Subcutaneous abdominal adipose tissue (tissue), 5 donors: ENCODE data around the gene PPP2R5B.

Experiments used
- H3K27ac ChIP-seq: one replicate; pipeline ENCODE4 v1.7.0; 2013; ENCODE audit warnings: low read depth, mild to moderate bottlenecking, inconsistent platforms, low read length, moderate library complexity
- H3K27me3 ChIP-seq, 5 donors: one replicate each; pipeline ENCODE4 v1.7.0; 2013; ENCODE audit warnings: low read length in 5 of 5, inconsistent platforms in 1 of 5; ENCODE audit not compliant: control insufficient read depth in 5 of 5, insufficient read depth in 4 of 5
- H3K36me3 ChIP-seq, 5 donors: one replicate each; pipeline ENCODE4 v1.7.0; 2013; ENCODE audit warnings: low read length in 5 of 5; ENCODE audit not compliant: control insufficient read depth in 5 of 5, insufficient read depth in 5 of 5
- H3K4me1 ChIP-seq, 5 donors: one replicate each; pipeline ENCODE4 v1.7.0; 2013; ENCODE audit warnings: low read length in 5 of 5, mild to moderate bottlenecking in 3 of 5, moderate library complexity in 1 of 5; ENCODE audit not compliant: control insufficient read depth in 5 of 5, insufficient read depth in 5 of 5
- H3K4me3 ChIP-seq, 5 donors: one replicate each; pipeline ENCODE4 v1.7.0; 2013; ENCODE audit warnings: low read length in 5 of 5, low read depth in 1 of 5
- H3K9ac ChIP-seq, 5 donors: one replicate each; pipeline ENCODE4 v1.7.0; 2013; ENCODE audit warnings: low read length in 5 of 5, mild to moderate bottlenecking in 4 of 5, moderate library complexity in 3 of 5
- H3K9me3 ChIP-seq, 5 donors: one replicate each; pipeline ENCODE4 v1.7.0; 2013; ENCODE audit warnings: low read length in 5 of 5; ENCODE audit not compliant: control insufficient read depth in 5 of 5
- donor health status: healthy.
- donor health status: healthy.
- donor health status: healthy.
- donor health status: healthy.
- donor health status: healthy.

The PPP2R5B gene

DNA sequence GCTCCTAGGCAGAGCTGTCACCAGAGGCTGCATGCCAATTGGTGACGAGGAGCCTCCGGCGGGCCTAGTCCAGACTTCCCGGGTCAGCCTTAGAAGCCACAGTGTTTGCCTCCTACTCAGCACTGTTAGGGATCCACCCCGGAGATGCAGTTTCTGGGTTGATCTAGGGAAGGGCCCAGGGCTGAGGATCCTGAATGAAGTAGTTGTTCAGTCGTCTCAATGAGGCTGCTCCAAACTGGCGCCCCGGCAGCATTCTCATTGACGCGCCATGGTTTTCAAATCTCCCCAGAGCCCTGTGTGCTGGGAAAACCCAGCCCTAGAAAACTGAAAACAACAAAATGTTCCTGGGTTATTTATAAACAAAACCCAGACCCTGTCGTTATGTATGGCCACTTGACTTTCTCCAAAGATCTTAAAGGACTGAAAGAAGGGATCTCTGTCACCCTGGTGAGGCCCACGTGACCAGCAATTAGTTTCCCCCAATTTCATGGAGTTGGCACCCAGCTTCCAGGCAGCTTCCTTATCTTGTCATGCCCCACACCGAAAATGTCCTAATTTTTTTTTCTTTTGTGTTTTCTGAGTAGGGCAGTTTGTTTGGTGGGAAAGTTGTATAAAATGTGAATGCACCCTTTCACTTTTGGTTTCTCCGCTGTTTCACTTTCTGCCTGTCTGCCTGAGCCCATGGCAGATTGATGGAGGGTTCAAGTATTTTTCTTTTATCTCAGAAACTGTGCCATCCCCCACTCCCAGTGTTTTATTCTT lies 44.1 kb upstream of the PPP2R5B start:
- H3K4me1 ChIP-seq: peaks cover 21 to 64% (median 59%) of the 10 kb centered on the region in 5 donors
- peak overlapping the region in 2 of 5 donors; percentile 24 to 90 for H3K4me3 ChIP-seq
- H3K36me3 ChIP-seq: peaks cover 0 to 4% (median 0%) of the 10 kb centered on the region in 5 donors
- H3K27ac ChIP-seq: peak overlapping the region; percentile 99
- no peaks in the 10 kb centered on the region for H3K27me3 ChIP-seq
- peak overlapping the region in 3 of 5 donors; percentile 43 to 87 (median 65) for H3K9ac ChIP-seq
- no peaks in the 10 kb centered on the region for H3K9me3 ChIP-seq

DNA sequence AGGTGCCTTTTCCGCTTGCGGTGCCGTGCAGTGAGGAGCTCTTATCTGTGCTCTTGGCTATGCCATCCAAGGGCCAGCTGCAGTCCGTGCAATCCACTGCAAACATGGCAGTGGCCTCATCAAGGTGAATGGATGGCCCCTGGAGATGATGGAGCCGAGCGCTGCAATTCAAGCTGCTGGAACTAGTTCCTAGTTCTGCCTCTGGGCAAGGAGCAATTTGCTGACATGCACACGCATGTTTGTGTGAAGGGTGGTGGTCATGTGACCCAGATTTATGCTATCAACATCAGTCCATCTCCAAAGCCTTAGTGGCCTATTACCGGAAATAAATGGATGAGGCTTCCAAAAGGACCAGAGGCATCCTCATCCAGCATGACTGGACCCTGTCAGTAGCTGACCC lies 43.0 kb upstream of the PPP2R5B start:
- peaks cover 0 to under 1% (median 0%) of the 10 kb centered on the region in 5 donors for H3K36me3 ChIP-seq
- no peak overlapping the region for H3K27ac ChIP-seq
- H3K9ac ChIP-seq: no peak overlapping the region
- no peaks in the 10 kb centered on the region for H3K9me3 ChIP-seq
- H3K27me3 ChIP-seq: no peaks in the 10 kb centered on the region
- no peak overlapping the region for H3K4me3 ChIP-seq
- peaks cover 11 to 59% (median 53%) of the 10 kb centered on the region in 5 donors for H3K4me1 ChIP-seq

- Histone ChIP-seq H3K27ac (no peak overlapping the region), H3K36me3 (no peaks in the 10 kb centered on the region), H3K4me1 (peaks cover 5 to 52% (median 46%) of the 10 kb centered on the region in 5 donors), H3K4me3 (no peak overlapping the region), H3K9ac (no peak overlapping the region), H3K9me3 (no peaks in the 10 kb centered on the region), H3K27me3 (no peaks in the 10 kb centered on the region)
These were observed 42.2 kb upstream of the PPP2R5B start for GRCh38 chr11:64882243-64882642.

- H3K36me3 ChIP-seq: no peaks in the 10 kb centered on the region
- peaks cover 6 to 54% (median 49%) of the 10 kb centered on the region in 5 donors for H3K4me1 ChIP-seq
- no peak overlapping the region for H3K4me3 ChIP-seq
- no peaks in the 10 kb centered on the region for H3K9me3 ChIP-seq
- no peak overlapping the region for H3K9ac ChIP-seq
- H3K27me3 ChIP-seq: no peaks in the 10 kb centered on the region
- H3K27ac ChIP-seq: no peak overlapping the region
These were observed 40.9 kb upstream of the PPP2R5B start for GRCh38 chr11:64883575-64883974.

GRCh38 chr11:64884019-64884418 lies 40.5 kb upstream of the PPP2R5B start:
- Histone ChIP-seq H3K4me3 (no peak overlapping the region), H3K27ac (no peak overlapping the region), H3K4me1 (peaks cover 6 to 55% (median 46%) of the 10 kb centered on the region in 5 donors)

DNA sequence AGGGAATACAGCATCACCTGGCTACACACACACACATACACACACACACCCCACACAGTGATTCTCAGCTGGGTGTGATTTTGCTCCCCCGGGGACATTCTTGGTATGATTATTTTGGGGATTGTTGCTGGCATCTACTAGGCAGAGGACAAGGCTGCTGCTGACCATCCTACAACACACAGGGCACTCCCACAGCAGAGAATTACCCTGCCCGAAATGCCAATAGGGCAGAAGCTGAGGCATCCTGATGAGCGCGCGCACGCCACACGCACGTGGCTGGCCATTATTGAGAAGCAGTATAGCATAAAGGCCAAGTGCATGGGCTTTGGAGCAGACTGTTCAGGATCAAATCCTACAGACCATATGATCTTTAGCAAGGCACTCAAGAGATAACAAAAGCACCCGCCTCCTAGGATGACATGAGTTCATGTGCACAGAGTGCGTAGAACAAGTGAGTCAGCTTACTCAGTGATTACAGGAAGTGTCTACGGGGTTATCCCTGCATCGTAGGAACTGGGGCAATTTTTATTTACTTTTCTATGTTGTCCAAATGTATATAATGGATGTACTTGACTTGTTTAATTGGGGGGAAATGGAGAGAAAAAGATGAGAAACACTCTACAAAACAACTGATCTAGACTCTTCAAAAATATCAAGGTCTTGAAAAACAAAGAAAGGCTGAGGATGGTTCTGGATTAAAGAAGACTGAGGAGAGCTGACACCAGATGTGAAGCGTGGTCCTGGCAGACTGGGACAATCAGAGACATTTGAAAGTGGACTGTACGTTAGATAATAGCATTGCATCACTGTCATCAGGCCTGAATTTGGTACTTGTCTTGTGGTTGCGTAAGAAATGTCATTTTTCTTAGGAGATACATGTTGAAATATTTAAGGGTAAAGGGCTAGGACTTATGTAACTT lies 38.9 kb upstream of the PPP2R5B start:
- H3K27me3 ChIP-seq: no peaks in the 10 kb centered on the region
- H3K27ac ChIP-seq: peak overlapping the region; percentile 26
- no peaks in the 10 kb centered on the region for H3K9me3 ChIP-seq
- no peak overlapping the region for H3K9ac ChIP-seq
- no peak overlapping the region for H3K4me3 ChIP-seq
- peaks cover 2 to 39% (median 30%) of the 10 kb centered on the region in 5 donors for H3K4me1 ChIP-seq
- H3K36me3 ChIP-seq: no peaks in the 10 kb centered on the region

More at GRCh38 chr11:64884019-64884418, 40.5 kb upstream of the PPP2R5B start:
- no peaks in the 10 kb centered on the region for H3K36me3 ChIP-seq
- H3K9me3 ChIP-seq: no peaks in the 10 kb centered on the region
- no peaks in the 10 kb centered on the region for H3K27me3 ChIP-seq
- no peak overlapping the region for H3K9ac ChIP-seq

- Histone ChIP-seq H3K9me3 (no peaks in the 10 kb centered on the region), H3K27me3 (no peaks in the 10 kb centered on the region), H3K36me3 (no peaks in the 10 kb centered on the region), H3K4me1 (peaks cover 4 to 30% (median 20%) of the 10 kb centered on the region in 5 donors), H3K4me3 (peak overlapping the region in 1 of 5 donors; percentile 54), H3K9ac (peak overlapping the region in 2 of 5 donors; percentile 13 to 21), H3K27ac (peak overlapping the region; percentile 67)
These were observed 37.2 kb upstream of the PPP2R5B start for GRCh38 chr11:64887234-64887756.

- Histone ChIP-seq H3K4me3 (peak overlapping the region; percentile 31 to 61 (median 54)), H3K9me3 (no peaks in the 10 kb centered on the region), H3K9ac (peak overlapping the region in 2 of 5 donors; percentile 21 to 61), H3K27me3 (no peaks in the 10 kb centered on the region), H3K27ac (peak overlapping the region; percentile 67), H3K4me1 (peaks cover 4 to 36% (median 20%) of the 10 kb centered on the region in 5 donors), H3K36me3 (no peaks in the 10 kb centered on the region)
These were observed 36.6 kb upstream of the PPP2R5B start for GRCh38 chr11:64887757-64888405.

DNA sequence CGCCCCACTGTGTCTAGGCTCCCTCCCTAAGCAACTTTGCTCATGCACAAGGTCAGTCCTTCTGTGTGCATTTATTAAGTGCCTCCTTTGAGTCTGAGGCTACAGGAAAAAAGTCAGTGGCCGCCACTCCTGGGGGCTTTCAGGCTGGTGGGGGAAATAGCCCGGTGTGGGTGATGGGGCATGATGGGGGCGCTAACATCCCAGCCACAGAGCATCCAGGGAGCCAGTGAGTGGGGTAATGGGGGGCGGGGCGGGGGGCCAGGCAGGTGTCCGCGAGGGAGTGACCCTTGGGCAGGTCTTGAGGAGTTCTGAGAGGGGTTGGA lies 36.1 kb upstream of the PPP2R5B start:
- peaks cover 4 to 41% (median 20%) of the 10 kb centered on the region in 5 donors for H3K4me1 ChIP-seq
- peak overlapping the region; percentile 67 for H3K27ac ChIP-seq
- no peaks in the 10 kb centered on the region for H3K9me3 ChIP-seq
- H3K9ac ChIP-seq: no peak overlapping the region
- no peaks in the 10 kb centered on the region for H3K27me3 ChIP-seq
- no peaks in the 10 kb centered on the region for H3K36me3 ChIP-seq
- peak overlapping the region; percentile 31 to 61 (median 54) for H3K4me3 ChIP-seq
